GM18873 (cell line): ENCODE results near the gene WWTR1.

Source experiments
- ATAC-seq: cut with Tn5 transposase; IDR thresholded peaks from one replicate; pipeline ENCODE4 v1.9.1; 2021; ENCODE audit warnings: mild to moderate bottlenecking, moderate library complexity, moderate number of reproducible peaks; ENCODE audit not compliant: unreplicated experiment, low FRiP score

The WWTR1 gene

DNA sequence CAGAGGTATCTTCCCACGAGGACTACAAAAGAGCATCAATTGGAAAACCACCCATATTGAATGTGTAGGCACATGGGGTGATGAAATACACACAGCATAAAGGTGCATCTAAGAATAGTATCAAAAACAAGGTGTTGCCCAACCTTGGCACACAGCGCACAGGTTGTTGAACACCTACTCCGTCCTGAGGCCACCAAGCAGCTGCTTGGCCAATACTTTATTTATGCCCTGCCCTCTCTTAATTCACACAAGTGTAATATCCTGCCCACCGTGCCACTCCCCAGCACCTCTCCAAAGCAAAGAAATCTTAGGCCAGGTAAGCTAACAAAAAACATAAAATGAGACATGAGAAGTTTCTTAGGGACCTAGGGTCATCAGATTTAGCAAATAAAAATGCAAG, 31.2 kb downstream of the WWTR1 start:
- ATAC-seq, result no peak

DNA sequence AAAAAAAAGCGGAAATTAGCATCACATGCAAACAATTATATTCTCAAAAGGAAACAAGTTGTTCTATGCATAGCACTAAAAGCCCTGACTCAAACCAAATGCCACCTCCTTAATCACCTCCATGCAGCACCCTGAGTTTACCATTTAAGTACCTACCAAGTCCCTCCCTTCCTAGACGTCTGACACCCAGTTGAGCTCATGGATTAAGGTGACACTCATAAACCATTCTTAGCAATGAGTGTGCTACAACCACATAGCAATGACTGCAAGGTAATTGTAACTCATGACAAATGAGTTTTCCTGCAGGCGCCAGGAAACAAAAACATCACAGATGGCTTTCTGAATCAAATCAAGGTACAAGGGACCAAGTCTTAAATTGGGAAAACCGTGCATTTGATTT, 32.0 kb downstream of the WWTR1 start:
- no peak for ATAC-seq

DNA sequence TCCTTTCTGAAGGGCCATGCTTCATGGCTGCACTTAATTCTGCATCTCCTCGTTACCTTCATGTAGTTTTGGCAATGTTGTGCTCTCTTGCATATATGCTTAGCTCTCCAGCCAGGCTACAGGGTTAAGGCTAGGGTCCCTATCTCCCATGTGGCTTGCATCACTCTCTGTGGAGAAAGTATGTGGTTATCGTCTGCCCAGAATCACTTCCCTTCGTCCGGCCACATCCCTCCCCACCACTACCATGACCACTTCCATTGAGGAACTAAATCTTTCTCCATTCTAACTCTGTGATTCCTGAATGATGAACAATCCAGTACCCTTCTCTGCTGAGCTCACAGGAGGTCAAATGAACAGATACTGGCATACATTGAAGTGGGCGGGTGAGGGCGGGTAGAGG, 34.0 kb downstream of the WWTR1 start:
- no peak for ATAC-seq

DNA sequence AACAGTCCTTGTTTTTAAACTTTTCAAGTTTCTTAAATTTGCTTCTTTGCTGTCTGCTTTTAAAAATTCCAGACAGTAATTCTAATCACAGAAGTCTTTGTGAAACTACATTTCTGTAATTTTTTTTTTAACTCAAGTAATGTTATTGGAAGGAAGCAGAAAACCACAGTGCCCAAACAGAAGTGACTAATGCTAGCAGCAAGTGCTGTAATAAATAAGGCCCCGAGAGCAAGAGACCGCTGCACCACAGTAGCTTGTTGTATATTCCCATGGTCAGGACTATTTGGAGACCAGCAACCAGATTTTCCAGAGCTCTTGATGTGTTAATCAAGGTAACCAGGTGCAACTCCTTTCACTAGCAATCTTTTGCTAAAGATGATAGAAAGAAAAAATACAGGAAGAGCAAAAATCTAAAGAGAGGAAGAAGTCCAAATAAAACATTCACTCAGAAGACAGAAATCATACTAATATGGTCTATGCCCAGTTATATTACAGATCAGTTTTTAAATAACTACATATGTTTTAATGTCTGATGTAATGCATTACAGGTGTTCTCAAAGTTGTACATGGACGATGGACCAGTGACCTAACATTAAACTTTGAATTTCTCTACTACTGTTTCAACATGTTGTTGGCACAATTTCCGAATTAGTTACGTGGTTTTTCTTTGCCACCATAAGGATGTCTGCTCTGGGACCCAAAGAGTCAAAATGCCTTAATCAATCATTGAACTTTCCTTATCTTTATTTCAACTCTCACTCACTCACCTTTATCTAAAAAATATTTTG, 36.4 kb downstream of the WWTR1 start:
- peak; percentile 48 for ATAC-seq

DNA sequence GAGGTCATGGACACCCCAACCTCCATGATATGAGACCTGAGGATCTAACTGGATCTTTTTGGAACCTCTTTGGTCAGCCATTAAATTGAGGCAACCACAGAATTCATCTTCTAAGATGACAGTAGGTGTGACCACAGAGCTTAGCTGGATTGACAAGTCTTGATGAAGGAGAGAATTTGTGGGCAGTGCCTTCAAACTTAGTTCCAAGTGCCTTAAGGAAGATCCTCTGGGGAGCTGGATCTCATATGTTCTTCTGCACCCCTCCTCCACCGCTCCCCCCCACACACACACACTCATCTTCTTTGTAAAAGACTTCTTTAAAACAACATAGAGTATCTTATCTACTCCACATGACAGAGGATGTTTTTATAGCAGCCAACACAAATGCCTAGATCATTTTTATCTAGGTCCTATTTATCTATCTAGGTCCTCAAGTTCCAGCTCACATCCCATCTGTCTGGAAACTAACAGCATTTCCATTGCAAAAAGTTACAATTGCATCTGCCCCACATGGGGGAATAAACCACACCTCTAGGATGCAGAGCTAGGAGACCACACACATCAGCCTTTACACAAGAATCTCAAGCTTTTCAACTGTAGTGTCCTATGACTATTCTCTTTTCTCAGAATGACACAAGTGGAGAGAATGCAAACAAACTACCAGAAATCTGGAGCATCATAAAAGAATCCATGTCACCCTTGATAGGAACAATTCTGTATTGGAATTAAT, 37.4 kb downstream of the WWTR1 start:
- peak; percentile 53 for ATAC-seq

DNA sequence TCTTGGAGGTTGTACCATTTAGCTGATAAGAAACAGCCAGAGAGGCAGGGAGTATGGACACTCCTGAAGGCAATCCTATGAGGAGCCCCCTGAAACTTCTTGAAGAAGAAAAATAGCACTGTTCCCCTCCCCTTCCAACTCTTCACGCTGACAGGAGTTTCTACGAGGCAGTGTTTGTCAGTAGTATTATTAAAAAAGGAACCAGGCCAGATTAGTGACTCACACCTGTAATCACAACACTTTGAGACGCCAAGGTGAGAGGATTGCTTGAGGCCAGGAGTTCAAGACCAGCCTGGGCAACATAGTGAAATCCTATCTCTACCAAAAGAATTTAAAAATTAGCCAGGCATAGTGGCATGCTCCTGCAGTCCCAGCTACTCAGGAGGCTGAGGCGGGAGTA, 38.7 kb downstream of the WWTR1 start:
- no peak for ATAC-seq

DNA sequence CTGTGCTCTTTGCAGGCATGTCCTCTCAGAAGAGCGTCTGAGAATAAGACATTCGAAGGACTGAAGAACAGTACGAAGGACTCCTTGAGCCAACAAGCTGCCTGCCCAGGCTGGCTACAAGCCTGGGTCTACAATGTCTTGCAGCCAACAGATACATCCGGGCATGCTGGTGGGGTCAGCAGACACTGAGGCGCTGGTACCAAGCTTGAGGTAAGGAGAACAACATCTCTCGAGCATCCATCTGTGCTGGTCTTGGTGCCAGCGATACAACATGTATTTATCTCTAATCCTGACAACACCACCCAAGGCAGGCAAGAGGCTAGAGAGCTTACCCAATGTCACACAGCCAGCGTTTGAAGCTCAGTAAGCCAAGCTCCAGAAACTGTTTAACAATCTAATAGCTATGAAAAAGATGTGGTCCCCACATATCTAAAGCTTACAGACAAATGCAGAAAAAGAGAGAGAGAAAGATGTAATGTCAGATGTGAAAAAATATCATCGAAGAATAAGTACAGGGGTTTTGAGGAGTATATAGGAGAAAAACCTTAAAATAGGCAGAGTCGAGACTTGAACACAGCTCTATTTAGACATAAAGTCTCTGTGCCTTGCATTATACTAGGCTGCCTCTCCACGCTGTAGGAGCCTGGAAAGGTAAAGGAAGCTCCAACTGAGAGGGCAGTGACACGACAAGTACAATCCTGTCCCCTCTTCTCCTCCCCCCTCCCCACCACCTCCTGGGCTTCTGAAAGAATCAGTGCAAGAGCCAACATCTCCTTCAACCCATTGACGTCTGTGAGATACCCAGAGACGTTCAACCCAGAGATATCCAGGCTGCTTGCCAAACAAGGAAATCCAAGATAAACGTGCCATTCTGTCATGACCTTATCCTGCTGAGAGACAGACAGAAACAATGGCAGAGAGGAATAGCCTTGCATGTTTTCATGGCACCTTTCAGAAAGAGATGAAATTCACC, 39.4 kb downstream of the WWTR1 start:
- no peak for ATAC-seq

DNA sequence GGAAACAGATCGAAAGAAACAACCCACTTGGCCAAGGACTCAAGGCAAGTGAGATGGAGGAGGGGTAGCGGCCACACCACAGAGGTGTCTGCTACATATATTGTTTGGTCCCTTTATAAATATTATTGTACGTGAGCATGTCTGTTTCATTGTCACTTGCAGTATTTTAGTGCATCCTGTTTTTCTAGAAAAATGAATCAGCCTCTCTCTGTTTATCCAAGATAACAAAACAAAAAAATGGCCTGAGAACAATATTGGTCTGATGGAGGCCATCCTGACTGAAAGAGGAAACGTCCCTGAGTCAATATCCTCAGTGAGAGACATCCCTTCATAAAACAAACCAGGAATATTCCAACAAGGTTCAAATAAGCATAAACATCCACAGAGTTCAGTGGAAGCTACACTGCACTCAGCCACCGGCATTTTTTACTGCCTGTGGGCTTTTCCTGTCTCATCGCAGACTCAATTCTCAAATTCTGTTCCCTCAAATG, 42.0 kb downstream of the WWTR1 start:
- ATAC-seq, result no peak

DNA sequence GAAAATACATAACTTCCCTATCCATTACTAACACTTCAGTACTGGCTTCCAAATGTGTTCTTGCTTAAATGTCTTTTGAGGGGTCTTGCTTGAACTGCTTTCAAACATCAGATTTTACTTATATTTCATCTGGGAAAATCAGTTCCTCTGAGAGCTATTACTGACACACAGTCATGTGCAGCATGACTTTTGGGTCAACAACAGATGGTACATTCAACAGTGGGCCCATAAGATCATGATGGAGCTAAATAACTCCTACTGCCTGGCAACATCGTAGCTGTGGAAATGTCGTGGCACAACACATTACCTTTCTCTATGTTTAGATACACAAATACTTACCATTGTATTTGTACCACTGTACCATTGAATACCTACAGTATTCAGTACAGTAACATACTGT, 43.8 kb downstream of the WWTR1 start:
- no peak for ATAC-seq

DNA sequence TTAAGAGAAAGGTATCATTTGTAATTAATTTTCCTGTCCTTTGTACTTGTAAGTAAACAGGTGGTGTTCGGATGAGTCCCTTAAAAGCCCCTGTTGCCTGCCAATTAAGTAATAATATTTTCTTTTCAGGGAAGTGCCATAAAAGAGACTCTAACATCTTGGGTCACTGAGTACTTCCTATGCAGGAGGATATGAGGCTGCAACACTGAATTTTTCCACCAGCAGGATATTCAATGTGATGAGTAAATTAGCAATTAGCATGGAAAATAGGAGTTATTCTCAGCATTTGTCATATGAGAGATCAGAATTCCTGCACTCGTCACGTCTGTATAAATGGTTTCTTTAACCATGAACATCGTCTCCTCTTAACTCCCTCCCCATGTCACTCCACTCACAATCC, 45.4 kb downstream of the WWTR1 start:
- ATAC-seq, result no peak

DNA sequence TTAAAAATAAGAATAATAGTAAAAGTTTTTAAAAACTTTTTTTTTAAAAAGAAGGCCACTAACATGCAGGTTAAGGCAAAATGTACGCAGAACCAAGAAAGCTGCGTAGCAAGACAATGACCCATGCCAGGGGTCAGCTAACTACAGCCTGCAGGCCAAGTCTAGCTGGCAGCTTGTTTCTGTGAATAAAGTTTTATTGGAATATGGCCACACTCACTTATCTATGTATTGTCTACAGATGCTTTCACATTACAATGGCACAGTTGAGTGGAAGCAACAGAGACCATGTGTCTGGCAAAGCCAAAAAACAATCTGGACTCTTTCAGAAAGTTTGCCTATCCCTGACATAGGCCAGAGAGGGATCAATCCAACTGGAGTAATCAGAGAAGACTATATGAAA, 46.7 kb downstream of the WWTR1 start:
- ATAC-seq, result no peak

DNA sequence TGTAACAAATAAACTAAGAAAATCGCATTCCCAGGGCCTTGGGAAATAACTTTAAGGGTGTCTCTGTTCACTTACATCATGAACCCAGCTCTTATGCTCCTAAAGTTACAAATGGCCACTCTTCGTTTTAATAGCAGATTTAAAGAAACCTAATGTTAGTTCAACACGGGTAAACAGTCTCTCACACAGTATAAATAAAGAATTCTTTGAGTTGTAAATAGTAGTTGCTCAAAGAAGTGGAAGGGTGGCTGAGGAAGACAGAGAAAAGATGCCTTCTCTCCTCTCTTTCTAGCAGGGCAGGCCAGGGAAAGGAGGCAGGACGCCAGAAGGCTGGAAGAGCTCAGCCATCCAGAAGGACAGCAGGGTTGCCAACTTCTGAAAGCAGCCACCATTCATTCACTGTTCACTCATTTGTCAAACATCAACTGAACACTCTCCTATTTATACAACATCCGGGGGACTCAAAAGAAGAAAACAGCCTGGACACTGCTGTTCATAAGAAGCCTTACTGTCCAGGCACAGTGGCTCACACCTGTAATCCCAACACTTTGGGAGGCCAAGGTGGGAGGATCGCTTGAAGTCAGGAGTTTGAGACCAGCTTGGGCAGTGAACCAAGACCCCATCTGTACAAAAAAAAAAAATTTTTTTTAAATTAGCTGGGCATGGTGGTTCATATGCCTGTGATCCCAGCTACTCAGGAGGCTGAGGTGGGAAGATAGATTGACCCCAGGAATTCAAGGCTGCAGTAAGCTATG, 47.3 kb downstream of the WWTR1 start:
- no peak for ATAC-seq

DNA sequence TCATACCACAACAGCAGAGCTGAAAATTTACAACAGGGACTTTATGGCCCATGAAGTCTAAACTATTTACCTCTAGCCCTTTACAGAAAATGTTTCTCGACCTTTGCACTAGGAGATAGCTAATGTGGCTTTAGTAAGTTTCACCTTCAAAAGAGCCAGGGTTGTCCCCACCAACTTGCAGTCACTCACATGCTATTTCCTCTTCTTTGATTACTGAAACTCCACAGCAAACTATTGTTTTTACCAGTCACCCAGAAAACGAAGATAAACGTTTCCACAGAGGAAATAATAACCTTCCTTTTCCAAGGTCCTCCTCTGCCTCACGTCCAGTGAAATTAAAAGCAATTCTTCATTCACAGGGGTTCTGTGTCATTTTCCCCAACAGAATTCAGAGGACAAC, 48.2 kb downstream of the WWTR1 start:
- ATAC-seq, result peak; percentile 95

DNA sequence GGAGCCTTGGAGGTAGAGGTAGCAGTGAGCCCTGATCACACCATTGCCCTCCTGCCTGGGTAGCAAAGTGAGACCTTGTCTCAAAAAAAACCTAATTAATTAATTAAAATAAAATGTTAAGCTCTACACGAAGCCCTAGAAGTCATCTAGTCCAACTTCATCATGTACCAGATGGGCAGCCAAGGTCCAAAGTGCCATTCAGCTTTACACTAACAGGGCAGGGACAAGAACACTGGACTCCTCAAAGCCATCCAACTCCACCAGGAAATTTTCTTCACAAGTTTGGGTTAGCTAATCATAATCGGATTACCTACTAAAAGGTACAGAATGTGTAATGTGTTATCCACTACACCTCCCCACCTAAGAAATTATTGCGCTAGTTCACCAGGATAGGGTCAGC, 48.8 kb downstream of the WWTR1 start:
- no peak for ATAC-seq

DNA sequence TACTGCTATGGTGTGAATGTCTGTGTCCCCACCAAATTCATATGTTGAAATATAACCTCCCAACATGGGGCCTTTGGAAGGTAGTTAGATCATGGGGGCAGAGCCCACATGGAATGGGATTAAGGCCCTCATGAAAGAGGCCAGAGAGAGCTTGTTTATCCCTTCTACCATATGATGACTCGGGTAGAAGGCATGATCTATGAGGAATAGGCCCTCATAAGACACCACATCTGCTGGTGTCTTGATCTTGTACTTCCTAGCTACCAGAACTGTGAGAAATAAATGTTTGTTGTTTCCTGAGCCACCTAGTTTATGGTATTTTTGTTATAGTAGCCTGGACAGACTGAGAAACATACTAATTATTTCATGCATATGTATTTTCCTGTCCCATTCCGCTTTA, 51.9 kb downstream of the WWTR1 start:
- ATAC-seq, result no peak

DNA sequence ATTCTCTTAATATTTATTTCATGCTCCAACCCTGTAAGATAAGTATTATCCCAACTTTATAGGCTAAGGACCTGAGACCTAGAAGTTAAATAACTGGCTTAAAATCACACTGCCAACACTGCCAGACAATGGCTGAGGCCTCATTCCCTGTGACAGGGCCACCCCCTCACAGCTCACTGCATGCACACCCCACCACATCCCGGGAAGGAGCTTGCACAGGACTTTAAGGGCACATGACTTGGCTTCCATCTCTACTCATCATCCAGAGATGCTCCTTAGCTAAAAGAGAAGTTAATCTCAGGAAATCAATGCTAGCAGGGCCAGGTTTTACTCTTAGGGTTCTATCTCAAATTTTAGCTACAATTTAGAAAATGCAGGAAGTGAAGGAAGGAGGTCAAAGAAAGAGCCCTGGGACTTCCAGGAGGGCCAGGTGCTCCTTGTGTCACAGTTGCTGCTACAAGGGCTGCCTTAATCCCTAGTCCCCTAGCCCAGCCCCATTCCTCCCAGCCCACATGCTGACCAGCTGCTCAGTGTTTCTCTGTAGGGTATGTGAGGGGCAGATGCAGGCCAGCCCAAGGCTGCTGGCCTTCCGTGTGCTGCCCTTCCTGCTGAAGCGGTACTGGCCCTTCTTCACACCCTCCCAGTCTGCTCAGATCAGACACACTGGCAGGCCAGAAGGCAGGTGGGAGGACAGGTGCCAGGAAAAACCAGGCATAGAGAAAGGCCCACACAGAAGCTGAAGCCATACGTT, 53.5 kb downstream of the WWTR1 start:
- ATAC-seq, result no peak

DNA sequence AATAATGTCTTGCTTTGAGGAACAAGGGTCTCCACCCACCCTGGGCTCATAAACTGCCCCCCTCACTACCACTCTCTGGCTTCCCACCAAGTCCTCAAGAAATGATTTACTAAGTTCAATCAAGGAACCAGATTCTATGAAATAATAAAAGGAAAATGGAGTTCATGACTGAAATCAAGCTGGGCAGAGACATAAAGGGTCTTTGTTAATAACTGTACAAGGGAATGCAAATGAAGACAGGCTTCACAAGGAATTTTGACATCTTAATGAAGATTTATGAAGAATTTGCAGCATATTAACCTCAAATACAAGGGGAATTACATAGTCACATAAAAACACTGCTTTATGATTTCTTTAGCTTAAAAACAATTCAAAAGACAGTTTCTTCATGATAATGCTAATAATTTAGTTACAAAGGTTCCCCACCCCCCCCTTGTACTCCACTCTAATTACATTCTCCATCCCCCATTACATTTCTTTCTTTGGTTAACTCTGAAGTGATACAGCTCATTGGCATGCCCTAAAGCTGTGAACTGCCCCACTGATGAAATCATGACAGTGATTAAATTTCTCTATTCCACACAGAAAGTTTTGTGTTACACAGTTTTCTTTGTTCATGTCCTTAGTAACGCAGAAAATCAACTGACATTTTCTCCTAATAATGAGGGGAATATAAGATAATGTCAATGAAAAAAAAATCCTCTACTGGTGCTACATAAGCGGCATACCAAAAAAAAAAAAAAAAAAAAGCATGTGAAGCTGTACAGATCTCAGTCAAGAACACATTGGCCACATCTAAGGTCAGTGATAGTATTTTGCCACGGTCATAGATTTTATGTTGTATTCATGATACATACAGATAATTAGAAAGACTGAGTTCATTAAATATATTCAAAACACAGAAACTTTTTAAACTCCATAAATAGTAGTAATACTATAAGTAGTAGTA, 54.4 kb downstream of the WWTR1 start:
- ATAC-seq, result no peak

DNA sequence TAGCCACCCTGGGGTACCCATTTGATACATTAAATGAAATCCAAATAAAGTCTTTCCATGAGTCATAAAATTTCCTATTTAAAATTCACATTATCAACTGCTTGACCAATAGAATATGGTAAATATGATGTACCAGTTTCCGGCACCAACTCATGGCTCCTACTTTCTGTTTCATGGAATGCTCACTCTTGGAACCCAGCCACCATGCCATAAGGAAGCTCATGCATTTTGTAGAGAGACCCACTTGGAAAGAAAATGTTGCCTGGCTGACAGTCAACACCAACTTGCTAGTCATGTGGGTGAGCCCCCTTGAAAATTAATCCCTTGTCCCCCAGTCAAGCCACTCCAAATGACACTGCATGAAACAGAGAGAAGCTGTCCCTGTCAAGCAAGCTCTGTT, 57.2 kb downstream of the WWTR1 start:
- ATAC-seq, result no peak
